Measurements from ENCODE around the gene MEIS2. TPM values are rescaled to one million over a fixed set of nuclear protein-coding genes. Genes with fewer than 3 reads are reported as not detected.

Gene MEIS2
- total RNA-seq, 1 donor from 2014 or later = 45.4 TPM

DNA sequence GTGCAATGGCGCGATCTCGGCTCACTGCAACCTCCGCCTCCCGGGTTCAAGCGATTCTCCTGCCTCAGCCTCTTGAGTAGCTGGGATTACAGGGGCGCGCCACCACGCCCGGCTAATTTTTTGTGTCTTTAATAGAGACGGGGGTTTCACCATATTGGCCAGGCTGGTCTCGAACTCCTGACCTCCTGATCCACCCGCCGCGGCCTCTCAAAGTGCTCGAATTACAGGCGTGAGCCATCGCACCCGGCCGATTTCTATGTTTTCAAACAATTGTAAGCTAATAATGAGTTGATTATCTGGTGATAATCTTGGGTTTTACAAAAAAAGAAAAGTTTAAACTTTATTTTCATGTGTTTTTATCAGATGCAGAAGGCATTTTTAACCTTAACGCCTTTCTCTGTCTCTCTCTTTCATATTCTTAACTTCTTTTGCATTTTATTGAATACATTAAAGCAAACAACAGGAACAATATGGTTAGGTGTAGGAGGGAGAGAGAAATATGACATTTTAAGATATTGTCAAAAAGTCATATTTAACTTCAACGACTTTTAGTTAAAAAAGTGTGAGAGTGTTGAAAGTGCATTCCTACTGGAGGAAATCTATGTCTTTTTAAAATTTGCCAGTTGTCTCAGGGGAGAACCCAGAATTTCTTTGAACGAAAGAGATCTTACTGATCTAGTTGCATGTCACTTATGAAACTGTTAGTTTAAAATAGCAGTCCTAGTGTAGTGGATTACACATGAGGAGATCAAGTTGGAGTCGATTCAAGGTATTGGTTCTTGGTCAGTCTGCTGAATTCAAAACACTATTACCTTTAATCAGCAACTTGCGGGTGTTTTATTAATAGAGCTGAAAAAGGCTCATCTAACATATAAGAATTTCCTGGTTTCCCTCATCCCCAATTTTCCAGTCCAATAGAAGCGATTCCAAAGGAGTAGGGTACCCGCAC, 3.4 kb upstream of the MEIS2 start:
- peak; percentile 57 for DNase-seq (ENCODE audit: missing footprints)
- intact Hi-C loops (cut with DNase I) = loop anchor here (5.0 to 10.0 kb wide), 4 partner anchors 309 to 1351 kb away; no protein-coding TSS in a partner anchor

DNA sequence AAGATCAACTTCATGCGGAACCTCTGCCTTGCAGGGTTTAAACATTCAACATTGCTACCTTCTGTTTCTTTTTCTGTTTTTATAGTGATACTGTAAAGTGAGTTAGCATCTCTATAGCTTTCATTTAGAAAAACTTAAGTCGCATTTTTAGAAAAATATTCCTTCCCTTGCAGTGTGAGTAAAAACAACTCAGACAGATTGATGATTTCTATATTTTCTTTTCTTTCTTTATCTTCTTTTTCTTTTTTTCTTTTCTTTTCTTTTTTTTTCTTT, 2.8 kb upstream of the MEIS2 start:
- no peak for DNase-seq (ENCODE audit: missing footprints)
- intact Hi-C loops (cut with DNase I) = loop anchor here (5.0 to 10.0 kb wide), 4 partner anchors 308 to 1351 kb away; no protein-coding TSS in a partner anchor
- ATAC-seq = no peak

More for the DNA sequence above, 3.4 kb upstream of the MEIS2 start:
- ATAC-seq = no peak

DNA sequence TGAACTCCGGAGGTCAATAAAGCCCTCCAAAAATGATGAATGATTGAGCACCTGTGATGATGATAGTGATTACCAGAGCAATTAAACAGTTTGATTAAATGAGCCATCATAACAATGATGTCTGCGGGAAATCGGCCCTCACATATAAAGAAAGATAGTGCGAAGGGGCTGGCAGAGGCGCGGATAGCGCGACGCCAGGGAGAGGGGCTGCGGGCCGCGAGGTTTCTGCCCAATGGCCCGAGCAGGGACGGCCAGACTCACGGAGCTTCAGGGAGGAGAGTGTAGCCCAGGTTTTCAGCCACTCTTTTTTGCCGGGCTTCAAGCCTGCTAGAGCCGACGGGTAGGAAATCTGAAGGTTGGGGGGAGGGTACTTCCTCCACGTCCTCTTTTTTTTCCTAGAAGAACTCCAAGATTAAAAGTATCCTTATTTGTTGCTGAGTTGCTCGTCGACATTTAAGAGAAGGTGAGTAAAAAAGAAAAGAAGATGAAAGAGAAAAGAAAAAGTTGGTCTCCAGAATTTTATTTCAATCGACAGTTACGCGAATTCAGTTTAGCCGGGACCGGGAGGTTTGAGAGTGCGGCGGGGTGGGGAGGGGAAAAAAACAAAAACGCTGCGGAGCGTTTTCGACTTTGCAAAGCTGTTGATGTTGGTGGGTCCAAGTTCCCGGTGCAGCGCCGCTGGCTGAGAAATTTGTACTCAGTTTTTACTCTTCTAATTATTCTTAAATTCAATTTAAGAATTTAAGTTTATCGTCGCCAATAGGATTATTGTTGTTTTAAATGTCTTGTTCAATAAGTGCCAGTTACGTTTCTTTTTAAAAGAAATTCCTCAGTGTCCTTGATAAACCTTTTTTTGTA, 2.2 kb upstream of the MEIS2 start:
- DNase-seq (ENCODE audit: missing footprints) (no peak), ATAC-seq (no peak)
- intact Hi-C loops (cut with DNase I) = loop anchor here (5.0 to 10.0 kb wide), 4 partner anchors 308 to 1350 kb away; no protein-coding TSS in a partner anchor

DNA sequence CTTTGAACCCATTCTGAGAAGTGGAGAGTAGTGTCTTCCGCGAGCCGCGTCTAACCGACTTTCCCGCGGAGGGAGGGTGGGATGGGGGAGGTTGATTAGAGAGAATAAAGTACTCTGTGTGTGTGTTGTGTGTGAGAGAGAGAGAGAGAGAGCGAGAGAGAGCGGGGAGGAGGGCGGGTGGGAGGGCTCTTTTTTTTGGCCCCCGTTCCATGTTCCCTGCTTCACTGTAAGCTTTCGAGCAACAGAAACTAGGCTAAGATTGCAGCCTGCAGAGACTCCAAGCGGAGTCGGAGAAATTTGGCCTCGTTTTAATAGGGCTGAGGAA, 1.6 kb upstream of the MEIS2 start:
- ATAC-seq = peak; percentile 25
- DNase-seq (ENCODE audit: missing footprints) = no peak
- intact Hi-C loops (cut with DNase I) = loop anchor here (5.0 to 10.0 kb wide), 4 partner anchors 307 to 1350 kb away; no protein-coding TSS in a partner anchor

DNA sequence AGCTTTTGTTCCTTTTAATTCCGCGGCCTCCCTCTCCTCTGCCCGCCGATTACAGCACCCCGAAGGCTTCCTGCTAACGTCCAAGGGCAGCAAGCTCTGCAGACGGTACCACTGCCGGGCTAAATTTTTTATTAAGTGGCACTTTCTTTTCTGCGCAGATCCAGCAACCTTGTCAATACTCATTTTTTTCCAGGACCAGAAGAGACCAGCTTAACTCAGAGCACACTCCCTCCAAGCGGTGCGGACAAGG, 542 bp upstream of the MEIS2 start:
- DNase-seq (ENCODE audit: missing footprints) (peak; percentile 70), ATAC-seq (no peak)
- intact Hi-C loops (cut with DNase I) = loop anchor here (5.0 to 10.0 kb wide), 4 partner anchors 306 to 1349 kb away; no protein-coding TSS in a partner anchor

DNA sequence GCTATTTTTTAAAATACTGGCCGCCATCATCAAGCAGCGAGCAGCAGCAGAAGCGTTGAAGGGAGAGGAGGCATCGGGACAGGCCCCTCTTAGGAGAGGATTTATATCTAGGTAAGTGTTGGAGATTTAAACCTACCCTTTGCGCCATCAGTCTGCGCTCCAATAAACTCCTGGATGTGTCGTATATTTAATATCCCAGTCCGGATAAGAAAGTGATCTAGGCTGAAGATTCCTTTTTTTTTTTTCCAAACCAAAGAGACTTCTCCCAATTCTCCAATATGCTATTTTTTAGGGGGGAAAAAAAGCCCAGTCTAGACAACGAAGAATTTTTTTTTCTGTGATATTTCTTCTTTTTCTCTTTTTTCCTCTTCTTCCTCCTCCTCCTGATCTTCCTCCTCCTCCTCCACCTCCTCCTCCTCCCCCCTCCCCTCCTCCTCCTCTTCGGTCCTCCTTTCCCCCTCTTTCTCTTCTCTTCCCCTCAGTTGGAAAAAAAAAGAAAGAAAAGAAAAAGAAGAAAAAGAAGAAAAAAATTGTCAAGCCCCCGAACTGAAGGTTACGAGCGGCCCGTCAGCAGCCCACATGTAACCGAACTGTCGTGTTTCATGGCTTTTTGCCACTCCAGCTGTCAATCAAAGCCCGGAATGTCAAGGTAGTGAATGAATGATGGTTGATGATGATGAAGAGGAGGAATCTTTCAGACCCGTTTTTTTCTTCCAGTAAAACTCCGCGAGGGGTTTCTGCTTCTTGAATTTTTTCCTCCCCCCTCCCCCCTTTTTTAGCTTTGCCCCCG, 835 bp downstream of the MEIS2 start:
- ATAC-seq (no peak), DNase-seq (ENCODE audit: missing footprints) (no peak)
- intact Hi-C loops (cut with DNase I) = loop anchor here (5.0 to 10.0 kb wide), 6 partner anchors 82 to 1347 kb away; no protein-coding TSS in a partner anchor

DNA sequence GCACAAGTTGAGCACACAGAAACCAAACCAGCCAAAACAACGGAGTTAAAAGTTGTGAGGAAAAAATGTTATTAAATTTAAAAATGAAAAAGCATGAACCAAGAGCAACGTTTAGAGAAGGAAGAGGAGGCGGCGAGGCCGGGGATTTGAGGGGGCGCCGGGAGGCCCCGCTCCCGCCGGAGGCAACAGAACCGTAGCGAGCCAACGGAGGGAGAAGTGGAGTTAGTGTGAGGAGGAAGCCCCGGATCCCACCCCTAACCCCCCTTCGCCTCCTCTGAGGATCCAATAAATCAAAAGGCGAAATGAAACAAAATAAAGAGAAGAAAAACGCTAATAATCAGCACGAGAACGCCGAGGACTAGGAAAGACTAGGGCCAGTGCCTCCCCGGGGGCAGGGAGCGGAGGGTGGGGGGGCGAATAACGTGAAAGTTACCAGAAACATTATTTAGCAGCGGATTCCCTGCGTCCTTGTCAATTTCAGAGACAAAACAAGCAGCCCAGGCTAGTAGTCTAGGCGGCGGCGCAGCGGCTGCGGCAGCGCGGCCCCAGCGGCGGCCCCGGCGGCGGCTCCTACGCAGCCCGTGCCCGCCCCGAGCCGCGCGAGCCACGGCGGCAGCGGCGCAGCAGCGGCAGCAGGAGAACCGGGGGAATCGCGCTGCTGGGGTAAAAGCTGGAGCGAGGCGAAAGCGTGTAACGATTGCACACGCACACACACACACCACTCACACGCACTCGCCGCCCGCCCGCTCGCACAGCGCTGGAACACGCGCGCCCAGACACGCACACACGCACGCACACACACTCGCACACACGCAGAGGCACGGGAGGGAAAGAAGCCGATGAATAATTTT, 1.7 kb downstream of the MEIS2 start:
- intact Hi-C loops (cut with DNase I) = loop anchor here (5.0 kb wide), 2 partner anchors 81 to 101 kb away; no protein-coding TSS in a partner anchor
- DNase-seq (ENCODE audit: missing footprints) = no peak

DNA sequence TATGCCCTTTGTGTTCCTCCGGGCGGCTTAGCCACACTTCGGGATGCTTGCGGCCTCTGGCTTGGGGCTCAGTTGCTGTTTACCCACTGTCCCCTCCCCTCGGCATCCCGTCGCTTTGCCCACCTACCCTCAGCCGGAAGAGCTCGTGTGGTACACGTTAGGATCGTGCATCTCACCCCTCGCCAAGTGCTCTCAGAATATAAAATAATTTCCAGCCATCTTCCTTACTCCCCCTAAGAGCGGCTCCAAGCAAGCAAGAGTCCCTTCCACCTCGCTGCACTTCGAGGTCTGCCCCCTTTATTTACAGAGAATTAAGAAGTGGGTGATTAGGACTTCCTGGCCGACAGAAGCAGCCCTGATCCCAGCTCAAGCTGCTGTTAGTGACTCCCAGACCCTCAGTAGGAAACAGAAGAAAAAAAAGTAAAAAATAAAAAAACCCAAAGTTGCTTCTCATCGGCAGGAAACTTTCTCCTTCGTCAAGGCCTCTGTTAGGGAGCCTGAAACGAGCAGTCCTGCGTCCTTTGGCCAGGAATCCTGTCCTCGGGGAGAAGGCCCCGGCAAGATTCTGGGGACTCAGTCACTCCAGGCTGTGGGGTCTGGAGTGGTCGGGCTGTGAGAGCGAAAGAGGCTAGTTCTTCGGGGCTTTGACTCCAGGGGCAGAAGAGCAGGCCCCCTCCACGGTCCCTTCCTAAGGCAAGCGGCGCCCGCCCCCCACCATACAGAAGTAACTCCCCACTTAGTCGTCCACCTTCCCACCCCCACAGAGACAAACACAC, 3.0 kb downstream of the MEIS2 start:
- intact Hi-C loops (cut with DNase I) = loop anchor here (5.0 kb wide), 2 partner anchors 80 to 100 kb away; no protein-coding TSS in a partner anchor
- DNase-seq (ENCODE audit: missing footprints) (no peak), ATAC-seq (no peak)

More for the DNA sequence above, 1.7 kb downstream of the MEIS2 start:
- no peak for ATAC-seq

DNA sequence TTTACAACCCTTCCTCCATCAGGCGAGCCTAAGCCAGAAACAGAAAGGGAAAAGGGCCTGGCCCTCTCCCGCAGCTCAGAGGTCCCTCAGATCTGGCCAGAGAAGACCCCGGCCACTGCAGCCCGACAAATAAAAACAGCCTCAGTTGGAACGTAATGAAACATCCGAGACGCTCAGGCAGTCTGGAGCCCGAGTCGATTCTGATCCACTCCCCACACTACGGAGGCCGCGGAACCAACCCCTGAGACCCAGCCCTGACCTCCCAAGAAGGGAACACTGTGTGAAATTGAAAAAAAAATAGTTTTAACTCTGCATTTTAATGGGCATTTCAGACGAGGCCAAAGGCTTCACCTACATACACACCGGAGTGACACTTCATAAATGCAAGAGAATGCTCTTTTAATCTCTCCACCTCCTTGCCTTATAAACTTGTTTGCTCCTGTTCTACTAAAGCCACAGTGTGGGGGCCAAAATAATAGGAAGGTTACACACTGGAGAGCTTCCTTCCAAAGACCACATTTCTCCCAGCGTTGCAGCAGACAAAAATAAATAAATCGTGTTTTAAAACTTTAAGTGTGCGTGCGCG, 3.7 kb downstream of the MEIS2 start:
- DNase-seq (ENCODE audit: missing footprints) (no peak), ATAC-seq (no peak)
- intact Hi-C loops (cut with DNase I) = loop anchor here (5.0 kb wide), 2 partner anchors 79 to 99 kb away; no protein-coding TSS in a partner anchor

DNA sequence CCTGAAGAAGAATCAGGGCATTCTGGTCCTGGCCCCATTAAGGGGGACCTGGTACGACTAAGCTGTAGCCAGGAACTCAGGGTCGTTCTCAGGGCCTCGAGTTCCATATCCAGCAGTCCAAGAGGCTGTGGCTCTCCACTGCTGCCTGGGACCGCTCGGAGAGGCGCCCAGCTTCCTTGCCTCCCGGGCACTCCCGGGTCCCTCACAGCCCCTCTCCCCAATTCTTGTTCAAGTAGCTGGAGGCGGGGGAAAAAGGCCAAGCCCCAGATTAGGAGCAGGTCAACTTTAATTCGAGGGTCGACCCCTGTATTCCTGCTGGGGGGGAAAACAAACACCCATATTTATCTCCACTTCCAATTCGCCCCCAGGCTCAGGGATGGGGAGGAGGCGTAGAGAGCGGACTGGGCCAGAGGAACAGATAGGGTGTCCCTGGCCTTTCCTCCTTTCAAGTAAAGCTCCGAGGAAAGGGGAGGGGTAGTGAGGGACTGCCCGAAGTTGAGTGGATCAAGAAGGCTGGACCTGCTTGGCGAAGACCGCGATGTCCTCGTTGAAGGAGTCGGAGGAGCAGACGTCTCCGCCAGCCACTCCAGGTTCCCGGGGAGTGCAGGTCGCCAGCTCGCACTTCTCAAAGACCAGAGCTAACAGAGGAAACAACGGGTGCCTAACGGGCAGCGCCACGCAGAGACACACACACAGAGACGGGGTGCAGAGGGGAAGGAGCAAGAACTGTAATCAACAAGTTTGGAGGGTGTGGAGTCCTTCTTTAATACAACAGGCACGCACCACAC, 4.4 kb downstream of the MEIS2 start:
- ATAC-seq = no peak
- DNase-seq (ENCODE audit: missing footprints) = peak; percentile 60

DNA sequence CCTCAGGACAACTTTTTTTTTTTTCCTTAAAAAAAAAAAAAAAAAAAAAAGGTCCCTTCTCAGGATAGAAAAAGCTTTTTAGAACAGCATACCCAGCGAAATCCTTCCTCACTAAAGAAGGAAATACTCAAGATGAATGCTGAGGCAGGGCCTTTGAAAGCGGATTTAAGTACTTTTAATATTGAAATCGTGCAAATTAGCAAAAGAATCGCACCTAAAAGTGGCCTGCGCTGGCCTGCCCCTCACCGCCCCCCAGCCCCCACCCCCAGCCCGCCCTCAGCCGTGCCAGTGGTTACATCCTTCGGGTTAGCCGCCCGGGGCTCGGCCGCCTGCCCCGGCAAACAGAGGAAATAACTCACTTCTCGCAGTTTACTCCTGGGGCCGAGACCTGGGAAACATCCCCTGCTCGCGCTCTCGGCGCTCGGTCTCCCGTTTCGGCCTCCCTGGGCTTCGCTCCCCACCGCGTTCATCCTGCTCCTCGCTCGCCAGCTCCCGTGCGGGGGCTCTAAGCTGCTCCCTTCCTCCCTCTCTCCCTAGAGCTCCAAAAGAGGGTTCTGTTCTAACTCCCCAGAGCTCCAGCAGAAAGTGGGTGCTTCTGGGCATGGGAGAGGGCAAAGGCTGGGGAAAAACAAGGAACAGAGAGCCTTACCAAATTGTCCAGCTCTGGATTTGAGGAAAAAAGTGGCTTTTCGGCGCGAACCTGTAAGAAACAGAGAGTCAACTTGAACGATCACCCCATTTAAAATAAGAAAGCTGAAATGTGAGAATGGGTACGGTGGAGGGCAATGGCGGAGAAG, 5.2 kb downstream of the MEIS2 start:
- ATAC-seq (no peak), DNase-seq (ENCODE audit: missing footprints) (no peak)
- intact Hi-C loops (cut with DNase I) = loop anchor here (2.0 to 5.0 kb wide), 3 partner anchors 78 to 210 kb away; no protein-coding TSS in a partner anchor

More for the DNA sequence above, 4.4 kb downstream of the MEIS2 start:
- intact Hi-C loops (cut with DNase I) = loop anchor here (2.0 to 5.0 kb wide), 3 partner anchors 79 to 211 kb away; no protein-coding TSS in a partner anchor

DNA sequence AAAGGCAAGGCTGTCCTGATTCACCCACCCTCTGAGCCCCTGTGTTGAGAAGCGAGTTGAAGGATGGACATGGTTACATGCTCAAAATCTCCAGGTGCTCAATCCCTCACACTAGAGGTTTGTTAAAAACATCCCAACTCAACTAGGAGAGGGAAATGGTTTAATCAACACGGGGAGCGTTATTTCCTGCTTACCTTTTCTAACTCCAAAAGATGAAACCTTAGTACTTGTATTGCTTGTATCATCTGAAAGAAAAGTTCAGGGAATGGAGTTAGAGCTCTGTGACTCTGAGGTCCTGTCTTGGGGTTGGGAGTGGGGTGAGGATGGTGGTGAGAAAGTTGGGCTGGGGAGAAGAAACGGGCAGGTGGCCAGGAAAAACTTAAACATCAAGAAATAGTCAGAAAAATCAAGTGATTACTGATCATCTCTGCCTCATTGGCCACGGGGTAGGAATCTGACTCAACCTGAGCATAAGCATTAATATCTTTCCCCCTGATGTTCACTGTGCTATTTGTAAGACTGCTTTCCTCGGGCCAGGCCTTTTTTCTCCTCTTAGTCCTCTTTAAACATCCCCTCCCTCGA, 5.9 kb downstream of the MEIS2 start:
- DNase-seq (ENCODE audit: missing footprints) (no peak), ATAC-seq (no peak)
- intact Hi-C loops (cut with DNase I) = loop anchor here (2.0 kb wide), 1 partner anchor 210 kb away; no protein-coding TSS in a partner anchor

DNA sequence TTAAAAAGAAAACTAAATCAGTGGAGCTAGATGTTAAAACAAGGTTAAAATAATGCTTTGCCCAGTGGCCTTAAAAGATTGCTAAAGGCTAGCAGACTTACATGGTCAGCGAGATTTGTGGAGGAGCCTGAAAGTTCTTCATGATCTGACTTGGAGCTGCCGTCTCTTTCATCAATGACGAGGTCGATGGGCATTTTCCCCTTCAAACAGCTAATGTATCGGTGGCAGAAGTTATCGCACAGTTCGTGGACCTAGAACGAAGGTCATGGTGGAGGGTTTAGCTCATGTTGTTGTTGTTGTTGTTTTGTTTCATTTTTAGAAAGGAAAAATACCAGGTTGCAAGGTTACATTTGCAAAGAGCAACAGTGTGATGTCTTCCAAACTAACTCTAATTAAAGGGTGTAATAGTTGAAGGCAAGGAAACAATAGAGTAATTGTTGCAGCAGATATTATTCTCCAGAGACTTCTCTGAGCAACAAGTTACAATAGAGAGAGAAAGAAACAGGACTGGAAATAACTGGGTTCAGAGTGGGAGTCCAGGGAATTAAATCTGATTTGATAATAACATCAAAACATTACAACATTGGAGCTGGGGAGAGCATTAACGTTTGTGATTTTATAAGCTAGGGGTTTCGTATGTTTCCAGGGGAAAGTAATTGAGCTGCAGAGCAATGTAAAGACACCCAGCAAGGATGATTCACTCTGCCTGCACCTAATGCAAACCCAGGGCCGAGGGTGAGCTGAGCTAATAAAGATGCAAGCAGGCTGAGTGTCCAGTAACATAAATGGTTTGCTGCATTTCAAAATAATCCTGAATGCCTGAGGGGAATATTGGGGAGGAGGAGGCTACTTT, 6.6 kb downstream of the MEIS2 start:
- intact Hi-C loops (cut with DNase I) = loop anchor here (2.0 kb wide), 1 partner anchor 209 kb away; no protein-coding TSS in a partner anchor
- ATAC-seq (no peak), DNase-seq (ENCODE audit: missing footprints) (no peak)
